Measurements from ENCODE around the gene GCLM.
"Not testable (repeated sequence)": the region's sequence is repeated elsewhere in the genome, so short reads cannot be mapped to it uniquely, and the experiment has no call there.

DNA sequence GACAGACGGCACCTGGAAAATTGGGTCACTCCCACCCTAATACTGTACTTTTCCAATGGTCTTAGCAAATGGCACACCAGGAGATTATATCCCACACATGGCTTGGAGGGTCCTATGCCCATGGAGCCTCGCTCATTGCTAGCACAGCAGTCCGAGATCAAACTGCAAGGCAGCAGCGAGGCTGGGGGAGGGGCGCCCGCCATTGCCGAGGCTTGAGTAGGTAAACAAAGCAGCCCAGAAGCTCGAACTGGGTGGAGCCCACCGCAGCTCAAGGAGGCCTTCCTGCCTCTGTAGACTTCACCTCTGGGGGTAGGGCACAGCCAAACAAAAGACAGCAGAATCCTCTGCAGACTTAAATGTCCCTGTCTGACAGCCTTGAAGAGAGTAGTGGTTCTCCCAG, 53.2 kb downstream of the GCLM start:
- TF ChIP-seq, protein P1, sequence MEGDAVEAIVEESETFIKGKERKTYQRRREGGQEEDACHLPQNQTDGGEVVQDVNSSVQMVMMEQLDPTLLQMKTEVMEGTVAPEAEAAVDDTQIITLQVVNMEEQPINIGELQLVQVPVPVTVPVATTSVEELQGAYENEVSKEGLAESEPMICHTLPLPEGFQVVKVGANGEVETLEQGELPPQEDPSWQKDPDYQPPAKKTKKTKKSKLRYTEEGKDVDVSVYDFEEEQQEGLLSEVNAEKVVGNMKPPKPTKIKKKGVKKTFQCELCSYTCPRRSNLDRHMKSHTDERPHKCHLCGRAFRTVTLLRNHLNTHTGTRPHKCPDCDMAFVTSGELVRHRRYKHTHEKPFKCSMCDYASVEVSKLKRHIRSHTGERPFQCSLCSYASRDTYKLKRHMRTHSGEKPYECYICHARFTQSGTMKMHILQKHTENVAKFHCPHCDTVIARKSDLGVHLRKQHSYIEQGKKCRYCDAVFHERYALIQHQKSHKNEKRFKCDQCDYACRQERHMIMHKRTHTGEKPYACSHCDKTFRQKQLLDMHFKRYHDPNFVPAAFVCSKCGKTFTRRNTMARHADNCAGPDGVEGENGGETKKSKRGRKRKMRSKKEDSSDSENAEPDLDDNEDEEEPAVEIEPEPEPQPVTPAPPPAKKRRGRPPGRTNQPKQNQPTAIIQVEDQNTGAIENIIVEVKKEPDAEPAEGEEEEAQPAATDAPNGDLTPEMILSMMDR (conservative IDR thresholded peaks at IDR 0.05; ENCODE audit: low read depth, low read length): not testable (repeated sequence)
- not testable (repeated sequence) for TF ChIP-seq EZH2phosphoT487 (IDR thresholded peaks at IDR 0.05; ENCODE audit: borderline replicate concordance, low read length)
